ENCODE results near the gene ASXL3.

Gene ASXL3

DNA sequence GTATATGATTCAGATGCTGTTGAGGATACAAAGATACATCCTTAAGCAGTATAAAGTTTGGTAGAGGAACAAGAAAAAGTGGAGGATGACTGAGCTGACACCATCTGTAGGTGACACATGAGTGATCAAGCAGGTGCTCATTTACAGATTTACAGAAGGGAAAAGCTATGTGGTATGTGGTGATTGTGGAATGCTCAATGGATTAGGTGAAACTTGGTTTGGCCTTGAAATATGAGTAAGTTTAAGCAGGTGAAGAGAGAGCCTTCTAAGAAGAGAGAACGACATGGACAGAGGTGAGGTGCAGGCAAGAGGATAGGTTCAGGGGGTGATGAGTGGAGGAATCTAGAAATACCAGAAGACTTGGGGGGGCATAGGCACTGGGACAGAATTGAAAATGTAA lies 5.9 kb downstream of the ASXL3 start:
- TF ChIP-seq, protein P1, sequence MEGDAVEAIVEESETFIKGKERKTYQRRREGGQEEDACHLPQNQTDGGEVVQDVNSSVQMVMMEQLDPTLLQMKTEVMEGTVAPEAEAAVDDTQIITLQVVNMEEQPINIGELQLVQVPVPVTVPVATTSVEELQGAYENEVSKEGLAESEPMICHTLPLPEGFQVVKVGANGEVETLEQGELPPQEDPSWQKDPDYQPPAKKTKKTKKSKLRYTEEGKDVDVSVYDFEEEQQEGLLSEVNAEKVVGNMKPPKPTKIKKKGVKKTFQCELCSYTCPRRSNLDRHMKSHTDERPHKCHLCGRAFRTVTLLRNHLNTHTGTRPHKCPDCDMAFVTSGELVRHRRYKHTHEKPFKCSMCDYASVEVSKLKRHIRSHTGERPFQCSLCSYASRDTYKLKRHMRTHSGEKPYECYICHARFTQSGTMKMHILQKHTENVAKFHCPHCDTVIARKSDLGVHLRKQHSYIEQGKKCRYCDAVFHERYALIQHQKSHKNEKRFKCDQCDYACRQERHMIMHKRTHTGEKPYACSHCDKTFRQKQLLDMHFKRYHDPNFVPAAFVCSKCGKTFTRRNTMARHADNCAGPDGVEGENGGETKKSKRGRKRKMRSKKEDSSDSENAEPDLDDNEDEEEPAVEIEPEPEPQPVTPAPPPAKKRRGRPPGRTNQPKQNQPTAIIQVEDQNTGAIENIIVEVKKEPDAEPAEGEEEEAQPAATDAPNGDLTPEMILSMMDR (IDR thresholded peaks at IDR 0.05): no peak
- Histone ChIP-seq H3K27me3 (peaks cover 30% of the 10 kb centered on the region), H3K27ac (no peak overlapping the region), H3K36me3 (no peaks in the 10 kb centered on the region), H3K4me3 (ENCODE audit: low read depth in 1 of 2, low read length in 1 of 2) (no peak overlapping the region), H3K4me1 (ENCODE audit: control insufficient read depth in 1 of 2, insufficient read depth in 1 of 2, low read depth in 1 of 2, low read length in 1 of 2) (no peaks in the 10 kb centered on the region), H3K9me3 (no peaks in the 10 kb centered on the region)

DNA sequence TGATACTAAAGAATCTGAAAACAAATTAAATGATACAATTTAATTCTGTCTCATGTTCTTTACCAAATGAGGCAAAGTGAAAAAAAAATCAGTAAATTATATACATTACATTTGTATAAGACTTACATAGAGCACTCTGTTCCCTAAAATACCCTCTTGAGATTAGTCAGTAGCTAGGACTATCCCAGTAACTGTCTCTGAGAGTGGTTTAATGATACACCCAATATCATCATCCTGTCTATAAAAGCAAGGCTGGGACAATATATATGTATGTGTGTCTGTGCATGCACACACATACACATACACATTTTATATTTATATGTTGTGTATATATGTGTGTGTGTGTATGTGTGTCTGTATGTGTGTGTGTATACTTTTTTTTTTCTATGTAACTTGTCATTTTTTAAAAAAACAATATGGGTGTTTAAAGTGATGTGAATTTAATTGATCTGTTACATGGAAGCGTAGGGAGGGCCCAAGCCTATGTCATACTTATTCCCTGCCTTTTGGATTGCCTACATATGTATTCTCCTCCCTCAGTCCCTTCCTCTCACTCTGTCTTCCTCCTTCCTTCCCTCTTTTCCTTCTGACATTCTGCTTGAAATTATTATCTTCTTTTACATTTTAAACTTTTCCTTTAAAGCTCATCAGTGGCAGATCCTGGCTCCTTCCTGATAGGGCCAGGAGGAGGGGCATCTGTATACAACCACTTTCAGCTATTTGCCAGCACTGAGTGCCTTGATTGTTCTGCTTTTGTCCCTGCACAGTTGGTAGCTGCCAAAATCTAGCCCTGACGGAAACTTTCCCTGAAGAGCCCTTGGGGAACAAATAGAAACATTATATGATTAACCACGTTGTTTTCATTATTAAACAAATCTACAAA lies 6.8 kb downstream of the ASXL3 start:
- no peaks in the 10 kb centered on the region for H3K4me1 ChIP-seq (ENCODE audit: control insufficient read depth in 1 of 2, insufficient read depth in 1 of 2, low read depth in 1 of 2, low read length in 1 of 2)
- H3K27me3 ChIP-seq: peaks cover 21% of the 10 kb centered on the region
- no peaks in the 10 kb centered on the region for H3K9me3 ChIP-seq
- no peak overlapping the region for H3K27ac ChIP-seq
- H3K36me3 ChIP-seq: no peaks in the 10 kb centered on the region
- H3K4me3 ChIP-seq (ENCODE audit: low read depth in 1 of 2, low read length in 1 of 2): no peak overlapping the region
- TF ChIP-seq, protein P1 (IDR thresholded peaks at IDR 0.05): no peak

DNA sequence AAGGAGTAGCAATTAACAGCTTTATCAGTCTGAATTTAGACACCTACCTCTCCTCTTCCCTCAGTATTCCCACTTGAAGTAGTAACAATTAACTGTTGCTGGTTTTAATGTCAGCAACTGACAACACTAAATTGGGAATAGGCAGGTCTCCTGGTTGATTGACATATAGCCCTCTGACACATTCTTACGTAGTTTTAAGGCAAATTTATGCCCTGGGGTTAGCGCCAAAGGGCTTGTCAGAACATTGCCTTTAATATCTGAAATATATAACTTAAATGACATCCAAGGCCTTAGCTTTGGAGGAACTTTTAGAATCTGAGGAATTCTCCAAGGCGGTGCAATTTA lies 7.4 kb downstream of the ASXL3 start:
- peaks cover 15% of the 10 kb centered on the region for H3K27me3 ChIP-seq
- TF ChIP-seq, protein P1 (IDR thresholded peaks at IDR 0.05): no peak
- H3K4me3 ChIP-seq (ENCODE audit: low read depth in 1 of 2, low read length in 1 of 2): no peak overlapping the region
- no peaks in the 10 kb centered on the region for H3K9me3 ChIP-seq
- no peaks in the 10 kb centered on the region for H3K36me3 ChIP-seq
- H3K27ac ChIP-seq: no peak overlapping the region
- H3K4me1 ChIP-seq (ENCODE audit: control insufficient read depth in 1 of 2, insufficient read depth in 1 of 2, low read depth in 1 of 2, low read length in 1 of 2): no peaks in the 10 kb centered on the region

DNA sequence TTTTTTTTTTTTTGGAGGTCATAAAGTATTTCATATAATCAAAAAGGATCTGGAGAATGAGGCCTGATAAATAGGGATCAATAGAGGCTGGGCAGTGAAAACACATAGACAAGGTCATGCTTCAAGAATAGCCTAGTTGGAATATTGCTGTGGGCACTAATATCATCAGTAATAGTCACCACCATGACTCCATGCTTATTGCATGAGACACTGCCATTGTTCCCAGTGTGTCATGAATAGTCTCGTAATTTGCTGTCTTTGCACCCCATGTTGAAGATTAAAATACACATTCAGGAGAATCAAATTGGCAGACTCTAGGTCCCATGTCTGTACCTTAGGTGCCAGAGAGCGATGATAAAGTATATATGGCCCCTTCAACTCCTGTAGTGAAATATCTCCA lies 10.3 kb downstream of the ASXL3 start:
- TF ChIP-seq, protein P1 (IDR thresholded peaks at IDR 0.05): no peak
- no peak overlapping the region for H3K4me3 ChIP-seq (ENCODE audit: low read depth in 1 of 2, low read length in 1 of 2)
- no peaks in the 10 kb centered on the region for H3K4me1 ChIP-seq (ENCODE audit: control insufficient read depth in 1 of 2, insufficient read depth in 1 of 2, low read depth in 1 of 2, low read length in 1 of 2)
- no peaks in the 10 kb centered on the region for H3K9me3 ChIP-seq
- no peaks in the 10 kb centered on the region for H3K27me3 ChIP-seq
- no peaks in the 10 kb centered on the region for H3K36me3 ChIP-seq
- no peak overlapping the region for H3K27ac ChIP-seq

DNA sequence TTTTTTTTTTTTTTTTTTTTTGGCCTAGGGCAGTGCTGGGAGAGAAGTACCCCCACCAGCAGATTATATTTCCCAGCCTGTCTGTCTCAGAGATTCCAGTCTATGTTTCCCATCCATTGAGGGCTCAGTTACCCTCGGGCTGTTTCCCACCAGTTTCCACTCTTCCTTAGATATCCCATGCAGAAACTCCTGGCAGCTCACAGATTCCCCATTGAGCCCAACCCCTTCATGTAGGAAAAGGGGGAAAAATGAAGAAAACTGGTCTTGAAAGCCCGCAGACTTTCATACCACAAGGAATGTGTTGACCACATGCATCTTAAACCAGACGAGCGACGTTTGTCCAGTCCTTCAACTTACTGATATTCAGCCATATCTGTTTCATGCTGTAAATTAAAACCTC lies 15.2 kb downstream of the ASXL3 start:
- no peaks in the 10 kb centered on the region for H3K4me1 ChIP-seq (ENCODE audit: control insufficient read depth in 1 of 2, insufficient read depth in 1 of 2, low read depth in 1 of 2, low read length in 1 of 2)
- H3K9me3 ChIP-seq: no peaks in the 10 kb centered on the region
- H3K4me3 ChIP-seq (ENCODE audit: low read depth in 1 of 2, low read length in 1 of 2): no peak overlapping the region
- TF ChIP-seq, protein P1 (IDR thresholded peaks at IDR 0.05): no peak
- no peak overlapping the region for H3K27ac ChIP-seq
- H3K27me3 ChIP-seq: no peaks in the 10 kb centered on the region
- H3K36me3 ChIP-seq: no peaks in the 10 kb centered on the region

Measured in neutrophil (primary cell).